GM13977 (cell line): Measurements from ENCODE around the gene MAGT1.

Source experiments
- DNase-seq: peaks from one replicate; pipeline ENCODE4 v3.0.0; 2012; ENCODE audit warnings: low spot score
- CTCF ChIP-seq: IDR thresholded peaks from 2 replicates; pipeline ENCODE4 v1.5.1; 2012; ENCODE audit warnings: mild to moderate bottlenecking, control low read depth; ENCODE audit not compliant: insufficient read depth; ENCODE audit errors: extremely low read depth, missing control alignments
- in situ Hi-C: fragments of 300-500 bp; cut with MboI; formaldehyde crosslinking; loops from one replicate; pipeline ENCODE4 v1.12.0; 2022; ENCODE audit warnings: low sequenced_read_pairs, low pct_unique_long_range_greater_than_20kb, mixed read lengths, inconsistent platforms; ENCODE audit not compliant: unreplicated experiment

Gene MAGT1

GRCh38 chrX:77820091-77820727, 75.0 kb downstream of the MAGT1 start:
- TF ChIP-seq CTCF, result no peak
- in situ Hi-C loops, result no loop called here

GRCh38 chrX:77814210-77814609, 81.0 kb downstream of the MAGT1 start:
- no peak for TF ChIP-seq CTCF
- in situ Hi-C loops, result no loop called here
- no peak for DNase-seq

More at GRCh38 chrX:77820091-77820727, 75.0 kb downstream of the MAGT1 start:
- no peak for DNase-seq

GRCh38 chrX:77802201-77802600, 93.0 kb downstream of the MAGT1 start:
- no peak for DNase-seq
- in situ Hi-C loops, result no loop called here
- no peak for TF ChIP-seq CTCF

- no peak for TF ChIP-seq CTCF
- in situ Hi-C loops, result no loop called here
- DNase-seq, result no peak
These were observed 100.1 kb downstream of the MAGT1 start for GRCh38 chrX:77795124-77795523.

GRCh38 chrX:77793946-77794345, 101.3 kb downstream of the MAGT1 start:
- TF ChIP-seq CTCF, result no peak
- in situ Hi-C loops, result no loop called here

GRCh38 chrX:77788050-77788449, 107.2 kb downstream of the MAGT1 start:
- in situ Hi-C loops, result no loop called here
- TF ChIP-seq CTCF, result no peak
- DNase-seq, result no peak

More at GRCh38 chrX:77793946-77794345, 101.3 kb downstream of the MAGT1 start:
- no peak for DNase-seq
